Panc1 (cell line): ENCODE results near the gene TREML4.

Experiments used
- CTCF ChIP-seq: fragments of 450-650 bp; IDR thresholded peaks from 2 replicates; pipeline ENCODE4 v1.5.1; 2017; ENCODE audit warnings: mild to moderate bottlenecking
- POLR2AphosphoS5 ChIP-seq: IDR thresholded peaks from 2 replicates; pipeline ENCODE4 v1.6.1; 2012; ENCODE audit warnings: mild to moderate bottlenecking, low read depth, low read length, moderate library complexity

- TF ChIP-seq CTCF (no peak), POLR2AphosphoS5 (no peak)
These were observed 5.6 kb upstream of the TREML4 start for GRCh38 chr6:41222513-41222912.
